Esophagus (tissue), 2 donors: Measurements from ENCODE around the gene LRRC14B. TPM values are rescaled to one million over a fixed set of nuclear protein-coding genes. Genes with fewer than 3 reads are reported as not detected.
"Not testable (repeated sequence)": the region's sequence is repeated elsewhere in the genome, so short reads cannot be mapped to it uniquely, and the experiment has no call there.

Source experiments
- H3K27ac ChIP-seq, 2 donors: one replicate each; pipeline ENCODE4 v1.5.1; 2013; ENCODE audit warnings: low read depth in 2 of 2, mild to moderate bottlenecking in 2 of 2, inconsistent platforms in 1 of 2, low read length in 1 of 2, moderate library complexity in 1 of 2
- H3K27me3 ChIP-seq, 2 donors: one replicate each; pipeline ENCODE4 v1.6.1; 2013; ENCODE audit warnings: low read length in 2 of 2, control low read depth in 1 of 2, mild to moderate bottlenecking in 1 of 2; ENCODE audit not compliant: insufficient read depth in 2 of 2, control insufficient read depth in 1 of 2
- H3K36me3 ChIP-seq, 2 donors: one replicate each; pipeline ENCODE4 v1.6.1; 2013; ENCODE audit warnings: low read length in 1 of 2; ENCODE audit not compliant: control insufficient read depth in 2 of 2, insufficient read depth in 2 of 2
- H3K4me1 ChIP-seq, 2 donors: one replicate each; pipeline ENCODE4 v1.6.1; 2013; ENCODE audit warnings: low read length in 1 of 2; ENCODE audit not compliant: control insufficient read depth in 2 of 2, insufficient read depth in 2 of 2
- H3K4me3 ChIP-seq, 2 donors: one replicate each; pipeline ENCODE4 v1.5.1; 2013; ENCODE audit warnings: low read length in 2 of 2, mild to moderate bottlenecking in 2 of 2, low read depth in 1 of 2, moderate library complexity in 1 of 2
- H3K9me3 ChIP-seq, 2 donors: one replicate each; pipeline ENCODE4 v1.6.1; 2013; ENCODE audit warnings: mild to moderate bottlenecking in 2 of 2, low read depth in 1 of 2, low read length in 1 of 2, moderate library complexity in 1 of 2; ENCODE audit not compliant: control insufficient read depth in 2 of 2, insufficient read depth in 1 of 2
- WGBS, 2 donors: extraction: QIAGEN DNeasy Blood & Tissue Kit; methylation state at CpG; one replicate each; pipeline ENCODE4 v1.1.7; 2013; 5-methylcytosine and 5-hydroxymethylcytosine counted together
- polyA plus RNA-seq, 2 donors: library from polyadenylated mRNA; stranded (reverse); fragments of 200-250 nt; gene quantifications; one replicate each; pipeline ENCODE4 v1.2.3, GENCODE V29; 2013
- donor health status: healthy with polysubstance abuse.
- donor health status: Bipolar disorder and iron deficiency.

The LRRC14B gene
- polyA plus RNA-seq, 2 donors, result 0.02 TPM; not detected in 1

GRCh38 chr5:164783-165182 lies 26.5 kb upstream of the LRRC14B start:
- not testable (repeated sequence) for H3K4me1 ChIP-seq, H3K27ac ChIP-seq, H3K27me3 ChIP-seq, H3K4me3 ChIP-seq, H3K36me3 ChIP-seq, H3K9me3 ChIP-seq
- 72 to 90% methylated on average over 21 to 25 of the region's 25 CpGs for WGBS, 2 donors

- no peak overlapping the region for H3K4me3 ChIP-seq
- no peaks in the 10 kb centered on the region for H3K36me3 ChIP-seq
- no peaks in the 10 kb centered on the region for H3K9me3 ChIP-seq
- no peaks in the 10 kb centered on the region for H3K4me1 ChIP-seq
- H3K27ac ChIP-seq, result no peak overlapping the region
- 84 to 92% methylated on average over 23 to 25 of the region's 27 CpGs for WGBS, 2 donors
- H3K27me3 ChIP-seq, result no peaks in the 10 kb centered on the region
Observed at GRCh38 chr5:166441-167372, 24.6 kb upstream of the LRRC14B start.

DNA sequence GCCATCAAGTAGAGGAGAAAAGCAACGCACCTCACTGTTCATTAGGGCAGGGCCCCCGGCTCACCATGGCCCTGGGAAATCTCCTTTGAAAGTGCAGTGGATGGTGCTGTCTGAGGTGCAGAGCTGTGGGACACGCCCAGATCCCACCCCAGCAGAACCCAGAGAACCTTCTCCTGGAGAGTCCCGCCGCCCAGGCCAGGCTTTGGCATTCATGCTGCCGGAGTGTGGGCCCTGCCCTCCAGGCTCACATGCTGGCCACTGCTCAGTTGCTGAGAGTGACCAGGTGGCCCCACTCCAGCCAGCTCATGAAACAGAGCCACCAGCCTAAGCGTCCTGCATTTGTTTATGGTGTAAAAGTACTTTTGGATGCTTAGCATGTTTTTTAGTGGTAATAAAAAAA lies 23.8 kb upstream of the LRRC14B start:
- Histone ChIP-seq H3K4me3 (no peak overlapping the region), H3K27me3 (no peaks in the 10 kb centered on the region), H3K36me3 (no peaks in the 10 kb centered on the region), H3K4me1 (no peaks in the 10 kb centered on the region), H3K27ac (no peak overlapping the region), H3K9me3 (no peaks in the 10 kb centered on the region)
- WGBS, 2 donors, result 90 to 93% methylated on average over 7 of the region's 7 CpGs

DNA sequence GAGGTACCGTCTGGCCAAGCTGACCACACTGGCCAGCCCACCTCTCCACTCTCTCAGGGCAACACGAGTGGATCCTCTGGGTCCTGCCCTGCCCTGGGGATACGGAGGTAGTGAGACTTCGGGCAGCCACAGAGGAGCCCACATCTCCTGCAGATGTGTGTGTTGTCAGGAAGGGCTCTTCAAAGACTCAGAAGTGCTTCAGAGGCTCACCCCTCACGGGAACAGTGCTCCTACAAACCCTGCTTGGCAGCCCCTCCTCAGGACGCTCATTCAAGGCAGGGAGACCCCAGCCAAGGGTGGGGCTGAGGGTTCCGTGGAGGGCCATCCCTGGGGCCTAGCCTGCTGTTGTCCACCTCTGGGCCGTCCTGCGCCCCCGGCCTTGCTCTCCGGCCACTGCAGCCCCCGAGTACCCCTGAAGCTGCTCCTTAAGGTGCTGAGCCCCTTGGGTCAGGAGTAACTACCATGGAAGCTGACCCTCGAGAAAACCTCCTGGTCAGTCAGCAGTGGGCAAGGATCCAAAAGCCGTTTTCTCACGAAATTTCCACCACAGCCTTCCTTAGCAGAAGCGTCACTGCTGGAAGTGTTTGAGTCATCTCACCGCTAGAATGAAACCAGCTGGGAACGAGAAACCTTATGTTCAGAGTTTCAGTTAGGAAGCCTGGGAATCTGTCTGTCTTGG lies 23.2 kb upstream of the LRRC14B start:
- WGBS, 2 donors, result 73% methylated on average over 18 of the region's 18 CpGs
- Histone ChIP-seq H3K27me3 (no peaks in the 10 kb centered on the region), H3K27ac (no peak overlapping the region), H3K9me3 (no peaks in the 10 kb centered on the region), H3K4me3 (no peak overlapping the region), H3K36me3 (no peaks in the 10 kb centered on the region), H3K4me1 (no peaks in the 10 kb centered on the region)

- Histone ChIP-seq H3K27ac (no peak overlapping the region), H3K4me3 (no peak overlapping the region), H3K27me3 (no peaks in the 10 kb centered on the region), H3K36me3 (no peaks in the 10 kb centered on the region), H3K9me3 (no peaks in the 10 kb centered on the region), H3K4me1 (no peaks in the 10 kb centered on the region)
- 67 to 72% methylated on average over 32 of the region's 32 CpGs for WGBS, 2 donors
Observed at GRCh38 chr5:169071-169727, 22.1 kb upstream of the LRRC14B start.

DNA sequence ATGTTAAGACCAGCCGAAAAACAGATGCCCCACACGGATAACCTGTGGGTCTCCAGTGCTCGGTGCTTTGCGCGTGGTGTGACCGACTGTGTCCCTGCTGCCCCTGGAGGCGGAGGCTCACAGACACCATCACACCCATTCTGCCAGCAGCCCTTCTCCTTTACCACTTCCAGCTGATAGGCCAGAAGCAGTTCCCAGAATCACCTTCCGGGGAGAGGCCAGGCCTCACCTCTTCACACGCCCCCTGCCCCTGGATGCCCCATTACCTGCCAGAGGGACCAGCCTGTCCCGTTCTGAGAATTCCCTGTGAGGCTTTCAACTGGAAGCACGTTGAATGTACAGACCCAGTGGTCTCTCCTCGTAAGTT lies 21.6 kb upstream of the LRRC14B start:
- H3K9me3 ChIP-seq, result no peaks in the 10 kb centered on the region
- no peaks in the 10 kb centered on the region for H3K36me3 ChIP-seq
- WGBS, 2 donors, result 81% methylated on average over 12 of the region's 12 CpGs
- no peaks in the 10 kb centered on the region for H3K4me1 ChIP-seq
- no peak overlapping the region for H3K27ac ChIP-seq
- no peaks in the 10 kb centered on the region for H3K27me3 ChIP-seq
- no peak overlapping the region for H3K4me3 ChIP-seq

GRCh38 chr5:170971-171800 lies 20.1 kb upstream of the LRRC14B start:
- H3K4me3 ChIP-seq, result no peak overlapping the region
- H3K4me1 ChIP-seq, result no peaks in the 10 kb centered on the region
- no peak overlapping the region for H3K27ac ChIP-seq
- no peaks in the 10 kb centered on the region for H3K9me3 ChIP-seq
- H3K27me3 ChIP-seq, result no peaks in the 10 kb centered on the region
- H3K36me3 ChIP-seq, result no peaks in the 10 kb centered on the region
- WGBS, 2 donors, result 83 to 86% methylated on average over 37 of the region's 37 CpGs

DNA sequence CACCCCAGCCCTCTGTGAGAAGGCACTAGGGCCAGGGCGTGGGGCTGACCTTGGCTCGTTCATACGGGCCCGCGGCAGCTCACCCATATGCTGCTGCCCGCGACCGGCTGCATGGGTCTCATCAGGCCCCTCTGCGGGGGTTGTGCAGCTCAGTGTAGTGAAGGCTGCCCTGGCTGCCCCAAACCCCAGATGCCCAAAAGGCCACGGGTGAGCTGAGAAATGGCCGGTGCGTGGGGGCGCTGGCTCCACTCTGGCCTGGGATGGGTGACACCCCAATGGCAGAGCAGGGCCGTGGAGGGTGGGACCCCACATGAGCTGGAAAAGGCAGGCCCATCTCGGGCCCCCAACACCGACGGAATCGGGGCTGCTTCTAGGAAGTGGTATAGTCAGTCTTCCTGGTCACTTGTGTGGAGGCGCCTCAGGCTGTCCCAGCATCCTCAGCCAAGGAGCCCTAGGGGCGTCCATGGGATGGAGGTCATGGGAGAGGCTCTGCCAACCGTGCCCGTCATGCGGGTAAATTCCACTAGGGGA lies 19.4 kb upstream of the LRRC14B start:
- Histone ChIP-seq H3K27ac (no peak overlapping the region), H3K4me1 (no peaks in the 10 kb centered on the region), H3K9me3 (no peaks in the 10 kb centered on the region), H3K4me3 (no peak overlapping the region), H3K36me3 (no peaks in the 10 kb centered on the region), H3K27me3 (no peaks in the 10 kb centered on the region)
- 85 to 90% methylated on average over 23 of the region's 23 CpGs for WGBS, 2 donors

GRCh38 chr5:172421-172820 lies 18.9 kb upstream of the LRRC14B start:
- Histone ChIP-seq H3K36me3 (no peaks in the 10 kb centered on the region), H3K27ac (no peak overlapping the region), H3K9me3 (no peaks in the 10 kb centered on the region), H3K4me1 (no peaks in the 10 kb centered on the region), H3K4me3 (no peak overlapping the region), H3K27me3 (no peaks in the 10 kb centered on the region)
- 87 to 88% methylated on average over 13 of the region's 13 CpGs for WGBS, 2 donors
